HG02840 (cell line): ENCODE data around the gene ISM1.
"Not testable (repeated sequence)": the region's sequence is repeated elsewhere in the genome, so short reads cannot be mapped to it uniquely, and the experiment has no call there.

Experiments used
- ATAC-seq: cut with Tn5 transposase; IDR thresholded peaks from one replicate; pipeline ENCODE4 v1.9.1; 2021; ENCODE audit warnings: mild to moderate bottlenecking, moderate library complexity, moderate number of reproducible peaks; ENCODE audit not compliant: unreplicated experiment, low FRiP score

The ISM1 gene

GRCh38 chr20:13220194-13220903 lies 725 bp upstream of the ISM1 start:
- no peak for ATAC-seq

GRCh38 chr20:13221313-13221672 lies 219 bp downstream of the ISM1 start:
- peak; percentile 25 for ATAC-seq

- peak; percentile 70 for ATAC-seq
Observed at GRCh38 chr20:13221673-13222318, 722 bp downstream of the ISM1 start.

- ATAC-seq: no peak
Observed at GRCh38 chr20:13222319-13222716, 1.2 kb downstream of the ISM1 start.

- ATAC-seq: no peak
Observed at GRCh38 chr20:13223736-13224520, 2.9 kb downstream of the ISM1 start.

- no peak for ATAC-seq
Observed at GRCh38 chr20:13226367-13226766, 5.3 kb downstream of the ISM1 start.

GRCh38 chr20:13228771-13229170 lies 7.7 kb downstream of the ISM1 start:
- no peak for ATAC-seq

DNA sequence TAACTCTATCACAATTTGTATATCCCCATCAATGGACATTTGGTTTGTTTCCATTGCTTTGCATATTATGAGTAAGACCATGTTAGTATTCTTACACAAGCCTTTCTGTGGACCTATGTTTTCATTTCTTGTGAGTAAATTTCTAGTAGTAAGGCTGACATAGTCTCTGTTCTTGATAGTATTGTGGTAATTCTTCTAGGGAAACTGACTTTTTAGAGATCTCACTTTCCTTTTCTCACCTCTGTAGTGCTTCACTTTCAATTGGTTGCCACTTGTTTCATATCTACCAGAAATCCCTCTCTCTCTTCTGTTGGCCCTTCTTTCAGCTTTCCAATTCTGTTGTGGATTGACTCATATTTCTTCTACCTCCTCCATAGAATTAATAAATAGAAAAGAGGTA lies 8.5 kb downstream of the ISM1 start:
- ATAC-seq: no peak

DNA sequence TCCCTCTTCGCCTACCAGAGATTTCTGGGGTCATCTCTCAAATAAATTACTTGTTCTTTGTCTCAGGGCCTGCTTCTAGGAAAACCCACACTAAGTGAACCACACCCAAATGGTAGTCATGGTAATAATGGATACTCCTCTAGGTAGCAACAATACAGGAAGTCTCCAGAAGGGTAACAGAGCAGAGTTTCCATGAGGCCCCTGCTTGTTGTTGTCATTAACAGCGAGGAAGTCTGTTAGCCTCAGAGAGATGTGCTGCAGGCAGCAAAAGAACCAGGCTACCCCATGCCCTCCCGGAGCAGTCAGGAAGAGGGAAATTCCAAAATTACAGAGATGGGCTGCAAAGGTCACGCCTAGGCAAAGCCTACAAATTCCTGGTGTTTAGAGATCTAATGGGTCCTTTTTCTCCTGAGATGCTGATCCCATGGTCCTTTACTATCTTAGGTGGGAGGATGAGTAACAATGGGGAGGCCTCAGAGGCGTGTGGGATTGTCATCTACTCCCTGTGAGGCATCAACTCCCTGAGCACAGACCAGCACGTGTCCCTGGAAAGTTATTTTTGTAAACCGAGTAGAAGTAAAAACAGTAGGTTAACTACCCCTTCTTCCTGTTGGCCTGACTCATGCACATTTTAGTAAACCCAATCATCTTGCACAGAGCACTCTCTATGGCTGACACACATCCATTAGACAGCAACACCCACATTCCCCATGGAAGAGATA lies 10.1 kb downstream of the ISM1 start:
- ATAC-seq: no peak

DNA sequence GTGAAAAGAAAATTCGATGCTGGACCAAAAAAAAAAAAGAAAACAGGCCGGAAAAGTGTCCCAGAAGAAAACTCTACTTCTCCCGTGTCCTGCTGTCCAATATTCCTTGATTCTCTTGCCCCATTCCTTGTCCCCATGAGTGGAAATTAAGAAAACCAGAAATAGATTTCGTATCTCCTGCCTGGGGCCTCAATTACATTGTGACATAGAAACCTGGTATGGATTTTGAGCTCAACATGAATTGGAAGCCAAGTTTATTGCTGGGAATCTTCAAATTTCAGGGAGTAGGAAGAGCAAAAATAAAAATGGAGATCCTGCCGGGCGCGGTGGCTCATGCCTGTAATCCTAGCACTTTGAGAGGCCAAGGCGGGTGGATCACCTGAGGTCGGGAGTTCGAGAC lies 11.9 kb downstream of the ISM1 start:
- no peak for ATAC-seq

DNA sequence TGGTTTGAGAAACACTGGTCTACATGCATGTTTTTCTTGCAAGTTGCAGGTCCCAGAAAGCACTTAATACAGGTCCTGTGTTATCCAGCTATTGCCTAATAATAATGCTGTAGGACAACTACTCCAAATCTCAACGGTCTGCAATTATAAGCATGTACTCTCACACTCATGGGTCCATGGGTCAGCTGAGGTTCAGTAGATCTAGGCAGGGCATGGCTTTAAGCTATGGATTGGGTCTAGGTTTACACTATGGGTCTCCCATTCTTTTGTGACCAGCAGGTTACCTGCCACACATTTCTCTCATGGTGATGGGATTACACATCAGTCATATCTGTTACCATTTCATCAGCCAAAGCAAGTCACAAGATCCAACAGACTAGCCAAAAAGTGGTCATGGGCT lies 13.9 kb downstream of the ISM1 start:
- ATAC-seq: no peak

DNA sequence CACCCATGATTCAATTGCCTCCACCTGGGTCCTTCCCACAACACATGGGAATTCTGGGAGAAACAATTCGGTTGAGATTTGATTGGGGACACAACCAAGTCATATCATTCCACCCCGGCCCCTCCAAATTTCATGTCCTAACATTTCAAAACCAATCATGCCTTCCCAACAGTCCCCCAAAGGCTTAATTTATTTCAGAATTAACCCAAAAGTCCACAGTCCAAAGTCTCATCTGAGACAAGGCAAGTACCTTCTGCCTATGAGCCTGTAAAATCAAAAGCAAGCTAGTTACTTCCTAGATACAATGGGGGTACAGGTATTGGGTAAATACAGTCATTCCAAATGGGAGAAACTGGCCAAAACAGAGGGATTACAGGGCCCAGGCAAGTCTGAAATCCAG lies 15.3 kb downstream of the ISM1 start:
- not testable (repeated sequence) for ATAC-seq

DNA sequence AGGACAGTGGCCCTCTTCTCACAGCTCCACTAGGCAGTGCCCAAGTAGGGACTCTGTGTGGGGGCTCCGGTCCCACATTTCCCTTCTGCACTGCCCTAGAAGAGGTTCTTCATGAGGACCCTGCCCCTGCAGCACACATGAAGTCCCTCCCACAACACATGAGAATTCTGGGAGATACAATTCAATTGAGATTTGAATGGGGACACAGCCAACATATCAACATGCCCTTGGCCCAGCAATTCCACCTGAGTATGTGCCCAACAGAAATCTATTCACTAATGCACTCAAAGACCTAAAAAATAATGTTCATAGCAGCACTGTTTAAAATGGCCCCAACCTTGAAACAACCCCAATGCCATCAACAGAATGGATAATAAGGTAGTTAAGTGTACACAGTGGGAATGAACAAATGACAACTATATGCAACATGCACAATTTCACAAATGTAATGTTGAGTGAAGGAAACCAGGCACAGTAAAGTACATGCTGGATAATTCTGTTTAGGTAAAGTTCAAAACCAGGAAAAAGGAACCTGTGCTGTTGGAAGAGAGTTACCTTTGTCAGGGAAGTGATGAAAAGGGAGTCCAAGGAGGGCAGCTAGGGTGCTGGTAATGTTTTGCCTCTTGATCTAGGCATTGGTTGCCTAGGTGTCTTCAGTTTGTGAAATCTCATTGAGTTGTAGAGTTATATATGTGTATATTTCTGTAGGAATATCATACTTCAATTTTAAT lies 16.1 kb downstream of the ISM1 start:
- ATAC-seq: no peak

- ATAC-seq: no peak
Observed at GRCh38 chr20:13238001-13238653, 17.1 kb downstream of the ISM1 start.

DNA sequence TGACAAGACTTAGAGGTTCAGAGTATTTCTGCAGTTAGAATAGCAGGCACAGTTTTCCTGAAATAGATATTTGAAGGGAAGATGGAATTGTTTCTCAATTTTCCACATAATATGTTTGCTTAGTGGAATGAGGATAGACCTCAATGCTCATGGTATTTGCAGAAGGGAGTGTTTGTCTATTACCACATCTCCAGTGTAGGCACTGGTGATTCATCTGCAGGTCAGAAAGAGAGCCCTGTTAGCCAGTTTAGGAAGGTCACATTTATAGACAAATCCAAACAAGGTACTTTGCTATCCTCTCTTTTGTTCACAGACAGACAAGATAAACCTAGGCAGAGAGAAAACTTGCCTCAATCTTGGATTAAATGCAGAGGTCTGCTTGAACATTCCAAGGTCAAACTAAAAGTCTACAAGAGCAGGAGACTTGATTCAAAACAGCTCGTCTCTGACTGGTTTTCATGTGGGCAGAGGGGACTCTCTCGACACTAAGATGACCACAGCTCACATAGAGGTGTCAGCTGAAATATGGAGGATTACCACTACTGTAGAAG lies 22.8 kb downstream of the ISM1 start:
- ATAC-seq: no peak

- no peak for ATAC-seq
Observed at GRCh38 chr20:13245250-13245723, 24.2 kb downstream of the ISM1 start.

GRCh38 chr20:13249118-13249797 lies 28.2 kb downstream of the ISM1 start:
- ATAC-seq: no peak

- ATAC-seq: no peak
Observed at GRCh38 chr20:13249798-13250170, 28.7 kb downstream of the ISM1 start.

DNA sequence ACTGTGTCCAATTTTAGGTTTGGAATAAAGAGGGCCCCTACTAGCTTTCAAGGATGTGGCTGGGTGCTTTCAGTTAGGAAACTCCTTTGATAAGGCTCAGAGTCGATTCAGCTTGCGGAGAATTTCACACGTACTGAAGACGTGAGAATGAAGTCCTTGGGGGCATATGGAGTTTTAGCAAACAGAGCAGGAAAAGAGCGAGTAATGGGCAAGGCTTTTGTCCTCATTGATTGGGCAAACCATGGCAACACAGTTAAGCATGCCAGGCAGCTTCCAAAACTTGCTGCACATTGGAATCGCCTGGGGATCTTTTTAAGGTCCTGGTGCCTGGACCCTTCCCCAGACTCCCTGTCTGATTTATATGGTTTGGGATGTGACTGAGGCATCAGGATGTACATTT lies 29.2 kb downstream of the ISM1 start:
- no peak for ATAC-seq
